Erythroblast (primary cell): Measurements from ENCODE around the gene RNF151.
A peak's percentile ranks its signal among the peaks of the same experiment; 100 is the strongest.

Experiments
- GATA1 ChIP-seq: IDR thresholded peaks from 2 replicates; pipeline ENCODE4 v1.6.1; 2011; ENCODE audit warnings: low read depth, mild to moderate bottlenecking, control low read depth, low read length, moderate library complexity
- POLR2A ChIP-seq: IDR thresholded peaks from 2 replicates; pipeline ENCODE4 v1.6.1; 2011; ENCODE audit warnings: mild to moderate bottlenecking, low read length

DNA sequence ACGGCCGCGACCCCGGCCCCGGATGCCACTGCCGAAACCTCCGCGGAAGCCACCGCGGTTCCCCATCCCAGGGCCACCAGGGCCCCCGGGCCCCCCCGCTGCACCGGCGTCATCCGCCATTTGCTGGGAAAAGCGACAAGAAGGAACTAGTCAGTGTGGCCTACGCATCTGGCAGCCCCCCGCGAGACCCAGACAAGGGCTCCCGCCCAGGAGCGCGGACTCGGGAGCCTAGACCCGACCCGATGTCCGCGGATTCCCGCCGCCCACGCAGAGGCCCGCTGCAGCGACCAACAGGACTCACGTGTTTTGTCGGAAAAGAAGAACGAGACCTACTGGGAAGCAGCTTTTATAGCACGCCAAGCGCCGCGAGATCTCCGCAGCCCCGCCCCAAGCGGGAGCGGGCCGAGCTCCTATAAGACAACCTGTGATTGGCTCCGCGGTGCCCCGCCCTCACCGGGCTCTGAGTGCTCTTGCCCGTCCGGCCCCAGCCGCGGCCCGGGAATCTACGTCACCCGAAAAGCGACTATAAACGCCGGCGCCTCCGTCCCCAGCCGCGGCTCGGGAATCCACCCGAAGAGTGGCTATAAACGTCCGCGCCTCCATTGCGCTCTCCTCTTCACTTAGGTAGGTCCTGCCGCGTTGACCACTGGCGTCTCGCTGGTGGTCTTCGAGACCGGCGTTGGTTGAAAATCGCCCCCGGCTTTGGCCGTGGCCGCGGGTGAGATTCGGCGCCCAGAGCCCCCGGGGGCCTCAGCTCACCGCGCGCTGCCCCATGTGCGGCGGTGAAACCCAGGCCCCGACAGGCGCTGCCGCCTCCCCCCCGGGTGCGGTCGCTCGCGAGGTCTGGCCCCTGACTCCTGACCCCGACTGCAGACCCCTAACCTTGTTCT is 1.9 kb upstream of the RNF151 start, which contains the start of gene RPS2:
- peak; percentile 99 for TF ChIP-seq POLR2A
- no peak for TF ChIP-seq GATA1
